T-helper 2 cell (primary cell): ENCODE measurements around the gene KCNAB2.
"Not testable (repeated sequence)": the region's sequence is repeated elsewhere in the genome, so short reads cannot be mapped to it uniquely, and the experiment has no call there.

Experiments used
- DNase-seq, 5 experiments: peaks; one replicate each; pipeline versions ENCODE4 v3.0.0 to v3.0.0-alpha.2; 2012 to 2022

Gene KCNAB2

GRCh38 chr1:6057170-6057845 is 11.6 kb downstream of the KCNAB2 start:
- no peak for DNase-seq

DNA sequence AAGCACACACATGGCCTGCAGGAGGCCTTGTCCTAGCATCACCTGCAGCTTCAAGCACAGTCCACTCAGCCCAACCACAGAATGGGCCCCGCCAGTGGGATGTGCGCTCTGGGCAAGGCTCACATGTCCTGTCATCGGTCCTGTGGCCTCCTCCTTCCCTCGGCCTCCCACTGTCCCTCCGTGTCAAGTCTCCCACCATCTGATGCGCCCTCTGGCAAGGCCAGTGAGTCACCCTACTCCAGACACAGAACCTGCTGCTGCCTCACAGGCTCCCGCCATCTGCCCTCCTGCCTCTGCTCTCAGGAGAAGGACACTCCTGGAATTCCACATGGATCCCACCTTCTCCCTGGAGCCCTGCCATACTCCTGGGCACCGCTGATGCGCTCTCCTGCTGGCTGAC is 14.2 kb downstream of the KCNAB2 start:
- no peak for DNase-seq

DNA sequence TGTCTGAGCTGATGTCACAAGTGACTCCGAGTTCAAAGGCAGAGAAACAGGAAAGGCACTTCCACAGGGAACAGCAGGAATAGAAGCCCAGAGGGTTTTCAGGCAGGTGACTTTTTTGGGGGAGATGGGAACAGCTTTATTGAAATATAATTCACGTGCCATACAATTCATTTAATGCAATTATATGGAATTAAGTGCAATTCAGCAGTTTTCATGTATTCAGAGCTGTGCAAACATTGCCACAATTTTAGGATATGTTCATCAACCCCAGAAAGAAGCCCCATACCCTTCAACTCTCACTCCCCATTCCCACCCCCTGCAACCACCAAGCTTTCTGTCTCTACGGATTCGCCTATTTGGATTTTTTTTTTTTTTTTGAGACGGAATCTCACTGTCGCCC is 17.0 kb downstream of the KCNAB2 start:
- no peak for DNase-seq

DNA sequence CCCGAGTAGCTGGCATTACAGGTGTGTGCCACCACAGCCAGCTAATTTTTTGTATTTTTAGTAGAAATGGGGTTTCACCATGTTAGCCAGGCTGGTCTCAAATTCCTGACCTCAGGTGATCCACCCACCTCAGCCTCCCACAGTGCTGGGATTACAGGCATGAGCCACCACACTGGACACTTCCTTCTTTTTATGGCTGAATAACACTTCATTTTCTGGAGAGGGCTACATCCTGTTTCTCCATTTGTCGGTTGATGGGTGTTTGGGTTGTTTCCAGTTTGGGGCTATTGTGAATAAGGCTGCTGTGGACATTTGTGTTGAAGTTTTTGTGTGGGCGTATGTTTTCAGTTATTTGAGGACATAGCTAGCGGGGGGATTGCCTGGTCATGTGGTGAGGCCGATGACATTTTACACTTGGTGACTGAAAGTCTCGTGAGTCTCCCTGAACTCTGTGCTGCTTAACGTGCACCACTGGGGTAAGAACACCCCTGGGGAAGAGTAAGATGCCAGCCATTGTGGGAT is 17.9 kb downstream of the KCNAB2 start:
- DNase-seq: not testable (repeated sequence)

DNA sequence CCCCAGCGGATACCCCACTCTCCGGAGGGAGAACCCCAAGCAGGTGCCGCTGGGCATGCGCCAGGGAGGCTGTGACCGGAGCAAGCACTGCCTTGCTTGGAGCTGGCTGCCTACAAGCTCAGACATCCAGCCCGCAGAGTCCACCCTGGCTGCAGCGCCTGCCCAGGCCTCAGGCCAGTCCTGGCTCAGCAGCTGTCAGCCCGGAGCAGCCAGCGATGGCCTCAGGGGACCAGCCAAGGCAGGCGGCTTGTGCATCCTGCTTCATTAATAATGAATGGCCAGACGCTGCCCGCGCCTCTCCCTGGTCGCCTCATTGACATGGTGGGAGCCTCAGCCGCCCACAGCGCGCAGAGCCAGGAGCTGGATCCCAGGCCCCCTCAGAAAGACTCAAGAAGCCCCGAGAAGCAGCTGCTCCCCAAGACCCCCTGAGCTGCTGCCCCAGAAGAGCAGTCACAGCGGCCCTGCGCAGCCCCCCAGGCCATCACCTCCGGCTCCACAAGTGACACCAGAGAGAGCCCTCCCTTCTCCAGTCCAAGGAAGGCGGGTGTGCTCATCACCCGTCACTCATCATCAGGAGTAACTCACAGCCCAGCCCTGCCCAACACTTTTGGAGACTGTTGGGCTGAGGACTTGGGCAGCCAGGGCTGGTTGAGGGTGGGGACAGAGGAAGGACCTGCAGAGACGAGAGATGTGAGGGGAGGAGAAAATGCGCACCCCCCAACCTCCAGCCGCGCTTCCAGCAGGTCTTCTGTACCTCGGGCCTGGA is 19.6 kb downstream of the KCNAB2 start:
- DNase-seq: no peak

- no peak for DNase-seq
Measured at GRCh38 chr1:6066680-6067079, 21.0 kb downstream of the KCNAB2 start.

DNA sequence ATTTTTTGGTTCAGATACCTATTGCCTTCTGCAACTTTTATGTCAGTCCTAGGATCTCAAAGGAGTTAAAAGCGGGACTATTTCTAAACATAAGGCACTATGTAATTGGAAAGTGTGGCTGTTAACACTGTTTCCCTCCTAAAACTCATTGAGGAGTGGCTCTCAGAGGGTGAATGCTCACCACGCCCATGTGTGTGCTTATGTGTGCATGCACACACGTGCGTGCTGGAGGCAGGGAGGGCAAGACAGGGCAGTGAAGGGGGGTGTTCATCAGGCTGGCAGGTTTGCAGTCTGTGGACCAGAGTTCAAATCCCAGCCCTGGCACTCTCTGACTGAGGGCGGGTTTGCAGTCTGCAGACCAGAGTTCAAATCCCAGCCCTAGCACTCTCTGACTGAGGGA is 22.4 kb downstream of the KCNAB2 start:
- DNase-seq: no peak

- DNase-seq: no peak
Measured at GRCh38 chr1:6068932-6069331, 23.2 kb downstream of the KCNAB2 start.

DNA sequence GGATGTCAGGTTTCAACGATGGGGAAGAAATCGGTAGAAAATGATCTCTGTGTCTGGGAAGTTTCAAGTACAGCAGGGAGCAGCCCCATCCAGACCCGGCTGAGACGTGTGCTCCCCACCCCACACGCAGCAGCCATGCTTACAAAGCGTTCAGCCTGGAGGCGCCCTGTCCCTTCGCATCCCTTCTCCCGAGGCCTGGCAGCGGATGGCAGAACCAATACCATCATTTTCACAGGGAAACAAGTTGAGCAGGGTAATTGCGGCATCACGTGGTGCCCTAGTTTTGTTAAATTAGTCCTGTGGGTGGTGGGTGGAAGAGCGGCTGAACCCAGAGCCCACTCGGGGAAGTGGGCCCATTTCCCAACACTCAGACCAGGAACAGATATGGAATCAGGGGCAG is 23.9 kb downstream of the KCNAB2 start:
- no peak for DNase-seq

GRCh38 chr1:6070450-6070974 is 24.8 kb downstream of the KCNAB2 start:
- DNase-seq: no peak

DNA sequence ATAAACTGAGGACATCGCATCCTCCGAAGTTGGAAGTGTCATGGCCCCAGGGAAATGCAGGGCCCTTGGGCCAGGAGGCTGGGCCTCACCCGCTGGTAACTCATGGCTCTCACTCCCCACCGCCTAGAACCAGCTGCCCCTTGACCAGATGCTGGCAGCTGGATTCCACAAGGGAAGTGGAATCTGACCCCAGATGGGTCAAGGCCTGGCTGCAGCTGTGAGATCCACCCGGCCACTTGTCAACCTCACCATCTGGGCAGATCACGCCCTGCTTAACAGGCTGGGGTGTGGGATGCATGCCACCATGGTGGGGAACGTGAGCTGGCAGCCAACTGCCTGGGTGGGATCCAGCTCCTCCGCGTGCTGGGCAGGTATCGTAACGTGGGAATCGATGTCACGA is 25.5 kb downstream of the KCNAB2 start:
- DNase-seq: no peak

GRCh38 chr1:6072774-6073479 is 27.2 kb downstream of the KCNAB2 start:
- no peak for DNase-seq

GRCh38 chr1:6073480-6074053 is 27.9 kb downstream of the KCNAB2 start:
- DNase-seq: no peak

- DNase-seq: no peak
Measured at GRCh38 chr1:6074192-6074901, 28.7 kb downstream of the KCNAB2 start.

GRCh38 chr1:6075748-6076147 is 30.1 kb downstream of the KCNAB2 start:
- no peak for DNase-seq

DNA sequence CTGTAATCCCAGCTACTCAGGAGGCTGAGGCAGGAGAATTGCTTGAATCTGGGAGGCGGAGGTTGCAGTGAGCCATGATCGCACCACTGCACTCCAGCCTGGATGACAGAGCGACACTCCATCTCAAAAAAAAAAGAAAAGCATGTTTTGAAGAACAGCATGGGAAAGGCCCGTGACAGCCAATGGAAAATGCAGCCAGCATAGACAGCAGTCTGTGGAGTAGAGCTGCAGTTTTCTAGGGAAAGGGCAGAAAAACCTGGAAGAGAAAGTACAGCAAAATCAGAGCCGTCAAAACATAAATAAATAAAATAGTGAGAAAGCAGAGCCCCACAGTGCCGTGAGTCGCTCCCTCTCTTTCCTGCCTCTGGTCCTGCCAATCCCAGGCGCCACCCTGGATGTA is 31.4 kb downstream of the KCNAB2 start:
- not testable (repeated sequence) for DNase-seq

DNA sequence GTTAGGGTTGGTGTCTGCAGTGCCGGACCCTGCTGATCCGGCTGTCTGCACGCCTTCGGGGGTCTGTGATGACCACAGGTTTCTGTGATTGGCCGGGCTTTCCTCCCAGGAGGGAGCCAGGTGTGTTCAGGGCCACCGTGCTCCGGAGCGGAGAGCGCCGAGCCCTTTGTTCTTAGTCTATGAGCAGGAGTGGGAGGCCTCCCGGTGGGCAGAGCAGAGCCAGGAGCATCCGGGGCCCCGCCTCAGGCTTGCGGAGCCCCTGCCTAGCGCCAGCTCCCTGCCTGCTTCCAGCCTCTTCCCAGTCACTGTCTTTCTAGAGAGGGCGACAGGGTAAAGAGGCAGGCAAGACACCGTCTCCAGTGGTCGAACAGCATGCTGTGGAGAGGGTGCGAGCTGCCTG is 31.8 kb downstream of the KCNAB2 start:
- no peak for DNase-seq

- DNase-seq: no peak
Measured at GRCh38 chr1:6077919-6078318, 32.2 kb downstream of the KCNAB2 start.

DNA sequence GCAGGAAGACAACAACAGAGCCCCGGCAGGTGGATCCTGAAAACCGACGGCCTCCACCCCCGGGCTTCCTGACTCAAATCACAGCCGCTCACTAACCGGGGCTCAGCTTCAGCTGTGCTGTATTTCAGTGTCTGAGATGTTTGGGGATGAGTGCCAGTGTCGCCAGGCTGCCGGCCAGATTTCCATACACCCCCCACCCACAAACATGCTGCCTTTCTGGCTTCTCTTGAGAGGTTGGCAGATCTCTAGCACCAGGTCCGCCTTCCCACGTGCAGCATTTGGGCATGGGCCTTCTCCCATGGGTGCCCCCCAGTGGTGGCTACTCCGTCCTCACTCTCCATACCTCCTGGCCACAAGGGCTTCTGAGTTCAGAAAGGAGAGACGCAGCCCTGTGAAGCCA is 34.8 kb downstream of the KCNAB2 start:
- no peak for DNase-seq

- no peak for DNase-seq
Measured at GRCh38 chr1:6081901-6082300, 36.2 kb downstream of the KCNAB2 start.

DNA sequence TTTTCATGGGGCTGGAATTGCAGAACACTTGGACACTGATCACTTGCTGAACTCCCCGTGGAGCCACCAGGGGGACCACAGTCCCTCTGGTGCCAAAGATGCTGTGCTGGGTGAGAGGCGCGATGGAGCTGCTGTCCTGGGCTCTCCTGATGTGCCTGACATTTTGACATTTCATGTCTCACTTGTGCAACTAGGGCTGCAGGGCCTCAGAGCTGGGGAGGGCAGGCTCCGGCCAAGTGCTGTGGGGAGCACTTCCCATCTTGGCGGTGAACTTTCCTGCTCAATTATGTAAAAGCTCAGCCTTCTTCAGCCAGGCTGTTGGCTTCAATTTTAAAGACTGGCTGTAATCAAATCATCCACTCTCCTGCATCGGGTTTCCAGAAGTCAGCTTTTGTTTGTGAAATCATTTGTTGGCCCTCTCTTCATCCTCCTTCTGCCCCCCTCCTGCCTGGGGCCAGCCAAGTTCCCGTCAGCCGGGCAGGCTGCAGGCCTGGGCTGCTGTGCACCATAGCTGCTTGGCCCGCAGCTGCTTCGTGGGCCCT is 36.8 kb downstream of the KCNAB2 start:
- DNase-seq: no peak

GRCh38 chr1:6083385-6083784 is 37.7 kb downstream of the KCNAB2 start:
- no peak for DNase-seq
